A549 (cell line): Measurements from ENCODE around the gene ATG9A.
A peak's percentile ranks its signal among the peaks of the same experiment; 100 is the strongest.

Source experiments
- CTCF ChIP-seq: fragments of >200 bp; sonication (Bioruptor Twin); formaldehyde crosslinking; IDR thresholded peaks from 3 replicates; pipeline ENCODE4 v1.5.1; 2016
- KDM5A ChIP-seq: fragments of 200-600 bp; sonication (generic); IDR thresholded peaks from 2 replicates; pipeline ENCODE4 v1.6.1; 2016; ENCODE audit warnings: antibody characterized with exemption, mild to moderate bottlenecking
- MYC ChIP-seq: IDR thresholded peaks from 2 replicates; pipeline ENCODE4 v1.6.1; 2012; ENCODE audit warnings: mild to moderate bottlenecking, inconsistent platforms, low read length, improper control_type of control experiment, borderline replicate concordance
- POLR2A ChIP-seq: IDR thresholded peaks from 2 replicates; pipeline ENCODE4 v1.6.1; 2012; ENCODE audit warnings: mild to moderate bottlenecking, low read length
- RAD21 ChIP-seq, 2 experiments: fragments of >200 bp in 1 of 2; sonication (Bioruptor Twin) in 1 of 2; formaldehyde crosslinking in 1 of 2; IDR thresholded peaks in 1 of 2; conservative IDR thresholded peaks in 1 of 2; 2 replicates in 1 of 2; 3 replicates in 1 of 2; pipeline ENCODE4 v1.6.1; 2012 to 2018; ENCODE audit warnings: inconsistent platforms in 1 of 2
- REST ChIP-seq: fragments of 200-600 bp; sonication (generic); IDR thresholded peaks from 2 replicates; pipeline ENCODE4 v1.6.1; 2016; ENCODE audit warnings: antibody characterized with exemption, mild to moderate bottlenecking, moderate library complexity
- SMC3 ChIP-seq: fragments of >200 bp; sonication (Bioruptor Twin); formaldehyde crosslinking; IDR thresholded peaks from 3 replicates; pipeline ENCODE4 v1.6.1; 2018; ENCODE audit warnings: inconsistent platforms

GRCh38 chr2:219274361-219274921 lies 45.0 kb upstream of the ATG9A start:
- TF ChIP-seq CTCF, result no peak
- peak; percentile 2 to 23; a peak in 1 of 5 replicates for TF ChIP-seq RAD21 (conservative IDR thresholded peaks at IDR 0.05 in 1 of 2, IDR thresholded peaks at IDR 0.05 in 1 of 2)
- TF ChIP-seq POLR2A, result no peak
- no peak; the same call in 1 of the 2 replicates for TF ChIP-seq MYC
- TF ChIP-seq REST, result no peak
- no peak for TF ChIP-seq KDM5A
- TF ChIP-seq SMC3, result no peak; the same call in 2 of the 3 replicates
